ENCODE results near the gene NPR2.
A peak's percentile ranks its signal among the peaks of the same experiment; 100 is the strongest.

Gene NPR2

GRCh38 chr9:35766997-35767396, 24.4 kb upstream of the NPR2 start:
- no peak for DNase-seq

- no peak for DNase-seq
Observed at GRCh38 chr9:35767458-35767857, 23.9 kb upstream of the NPR2 start.

- no peak for DNase-seq
Observed at GRCh38 chr9:35769763-35770162, 21.6 kb upstream of the NPR2 start.

- DNase-seq = no peak
Observed at GRCh38 chr9:35771075-35771433, 20.3 kb upstream of the NPR2 start.

GRCh38 chr9:35771534-35771933, 19.9 kb upstream of the NPR2 start:
- DNase-seq = peak; percentile 83

- no peak for DNase-seq
Observed at GRCh38 chr9:35771943-35772342, 19.4 kb upstream of the NPR2 start.

- peak; percentile 41 for DNase-seq
Observed at GRCh38 chr9:35774907-35775635, 16.3 kb upstream of the NPR2 start.

GRCh38 chr9:35776018-35776417, 15.4 kb upstream of the NPR2 start:
- DNase-seq = peak; percentile 93

GRCh38 chr9:35778496-35778895, 12.9 kb upstream of the NPR2 start:
- DNase-seq = no peak

- no peak for DNase-seq
Observed at GRCh38 chr9:35781066-35781465, 10.3 kb upstream of the NPR2 start.

GRCh38 chr9:35783418-35783817, 8.0 kb upstream of the NPR2 start:
- no peak for DNase-seq

GRCh38 chr9:35789541-35789940, 1.9 kb upstream of the NPR2 start:
- no peak for DNase-seq

- no peak for DNase-seq
Observed at GRCh38 chr9:35790025-35790384, 1.4 kb upstream of the NPR2 start.

- DNase-seq = peak; percentile 66
Observed at GRCh38 chr9:35790385-35791296, 750 bp upstream of the NPR2 start.

GRCh38 chr9:35792024-35792813, 828 bp downstream of the NPR2 start:
- no peak for DNase-seq

GRCh38 chr9:35792826-35793225, 1.4 kb downstream of the NPR2 start:
- no peak for DNase-seq

GRCh38 chr9:35793461-35793860, 2.1 kb downstream of the NPR2 start:
- no peak for DNase-seq

GRCh38 chr9:35795695-35796094, 4.3 kb downstream of the NPR2 start:
- no peak for DNase-seq

- no peak for DNase-seq
Observed at GRCh38 chr9:35797311-35798109, 6.1 kb downstream of the NPR2 start.

- DNase-seq = no peak
Observed at GRCh38 chr9:35798658-35799374, 7.4 kb downstream of the NPR2 start.

- DNase-seq = no peak
Observed at GRCh38 chr9:35800530-35800929, 9.1 kb downstream of the NPR2 start.

All from NCI-H1092 (cell line).